ENCODE measurements around the gene ME3. TPM values are rescaled to one million over a fixed set of nuclear protein-coding genes. Genes with fewer than 3 reads are reported as not detected.
A peak's percentile ranks its signal among the peaks of the same experiment; 100 is the strongest.

ME3 gene
- total RNA-seq, 1 experiment from 2014 or later, result 0.30 TPM

GRCh38 chr11:86484795-86485166 lies 187.6 kb downstream of the ME3 start:
- H3K79me2 ChIP-seq (ENCODE audit: insufficient read depth, low read length), result no peaks in the 10 kb centered on the region
- H3K36me3 ChIP-seq (ENCODE audit: control insufficient read depth in 1 of 2, insufficient read depth in 2 of 2, low read length in 2 of 2), result no peaks in the 10 kb centered on the region
- H3K9me2 ChIP-seq (ENCODE audit: insufficient read depth), result no peaks in the 10 kb centered on the region
- ChIA-PET POLR2A (interaction anchor here (1.1 kb wide), 2 partner anchors 12 to 28 kb away, joined by 3 read pairs; no protein-coding TSS in a partner anchor), RAD21 (ENCODE audit: low non-redundant PET in 1 of 2, low total read pairs in 2 of 2, uncharacterized antibody in 2 of 2, unreplicated experiment in 2 of 2) (no interaction called here), CTCF (interaction anchor here (1.3 kb wide), 1 partner anchor 124 kb away, joined by 3 read pairs; no protein-coding TSS in a partner anchor)
- H4K20me1 ChIP-seq (ENCODE audit: insufficient read depth), result no peaks in the 10 kb centered on the region
- no peak overlapping the region for H3K27ac ChIP-seq (ENCODE audit: low read depth, low read length)
- no peaks in the 10 kb centered on the region for H3K27me3 ChIP-seq (ENCODE audit: insufficient read depth, low read length)
- peak overlapping the region; percentile 50 for H3K4me2 ChIP-seq (ENCODE audit: low read length)
- H2AFZ ChIP-seq (ENCODE audit: low read depth, low read length, poor library complexity, severe bottlenecking), result peak overlapping the region; percentile 62
- TF ChIP-seq EGR1 (IDR thresholded peaks at IDR 0.05; ENCODE audit: low read depth) (no peak), CEBPB (IDR thresholded peaks at IDR 0.05; ENCODE audit: low read depth) (no peak), ELF1 (IDR thresholded peaks at IDR 0.05; ENCODE audit: borderline replicate concordance, low read depth) (no peak)
- no peak for DNase-seq (ENCODE audit: low read depth, low spot score)
- peaks cover 8 to 15% of the 10 kb centered on the region in 2 experiments for H3K4me1 ChIP-seq (ENCODE audit: control insufficient read depth in 1 of 2, insufficient read depth in 2 of 2, low read length in 2 of 2)
- H3K9me3 ChIP-seq (ENCODE audit: control insufficient read depth in 1 of 2, insufficient read depth in 1 of 2, low read depth in 1 of 2, low read length in 2 of 2), result no peaks in the 10 kb centered on the region
- intact Hi-C loops (cut with micrococcal nuclease), result no loop called here
- no TSS peak for BruUV-seq (replicated peaks)
- H3K9ac ChIP-seq (ENCODE audit: low read length), result no peak overlapping the region
- no peak overlapping the region for H3K4me3 ChIP-seq (replicated peaks in 1 of 2; ENCODE audit: low read depth in 1 of 2, low read length in 2 of 2)
- ATAC-seq, result no peak

DNA sequence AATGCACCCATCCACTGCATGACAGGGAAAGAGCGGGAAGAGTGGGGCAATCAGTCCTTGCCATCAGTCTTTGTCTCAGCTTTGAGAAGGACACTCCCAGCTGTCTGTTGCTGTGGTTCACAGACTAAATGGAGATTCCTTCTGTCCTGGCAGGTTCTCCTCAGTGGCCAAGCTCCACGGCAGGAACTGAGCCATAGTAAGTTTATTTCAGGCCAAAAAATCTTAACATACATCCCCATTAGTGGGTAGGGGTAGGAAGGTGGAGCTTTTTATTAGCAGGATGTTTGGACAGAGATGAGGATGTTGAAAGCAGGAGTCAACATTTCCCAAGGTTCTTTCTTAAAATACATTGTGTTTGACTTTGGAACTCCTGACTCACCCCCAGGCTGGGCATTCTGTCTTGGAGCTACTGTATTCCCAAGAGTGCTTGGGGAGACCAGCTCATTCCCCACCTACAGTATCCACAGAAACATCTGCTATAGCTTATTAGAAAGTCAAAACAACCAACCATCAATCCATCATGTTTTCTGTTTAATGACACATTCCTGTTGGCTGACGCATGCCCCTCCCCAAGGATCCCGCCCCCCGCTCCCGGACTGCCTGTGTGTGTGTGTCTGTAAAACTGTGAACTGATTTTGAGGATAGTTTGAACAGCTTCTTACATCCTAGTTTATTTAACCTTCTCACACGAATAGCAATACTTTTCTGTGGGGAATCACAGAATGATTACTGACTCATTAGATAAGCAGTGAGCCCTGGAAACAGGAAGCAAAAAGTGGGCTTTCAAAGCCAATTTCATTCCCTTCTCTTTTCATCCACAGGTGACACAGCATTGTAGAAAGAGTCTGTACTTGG lies 188.2 kb downstream of the ME3 start:
- Histone ChIP-seq H3K4me1 (ENCODE audit: control insufficient read depth in 1 of 2, insufficient read depth in 2 of 2, low read length in 2 of 2) (peaks cover 8 to 15% of the 10 kb centered on the region in 2 experiments), H3K9ac (ENCODE audit: low read length) (no peak overlapping the region), H3K27me3 (ENCODE audit: insufficient read depth, low read length) (no peaks in the 10 kb centered on the region), H3K9me3 (ENCODE audit: control insufficient read depth in 1 of 2, insufficient read depth in 1 of 2, low read depth in 1 of 2, low read length in 2 of 2) (no peaks in the 10 kb centered on the region), H3K27ac (ENCODE audit: low read depth, low read length) (no peak overlapping the region), H2AFZ (ENCODE audit: low read depth, low read length, poor library complexity, severe bottlenecking) (peak overlapping the region; percentile 62), H3K9me2 (ENCODE audit: insufficient read depth) (no peaks in the 10 kb centered on the region), H3K4me2 (ENCODE audit: low read length) (peak overlapping the region; percentile 50), H4K20me1 (ENCODE audit: insufficient read depth) (no peaks in the 10 kb centered on the region), H3K4me3 (replicated peaks in 1 of 2; ENCODE audit: low read depth in 1 of 2, low read length in 2 of 2) (no peak overlapping the region), H3K36me3 (ENCODE audit: control insufficient read depth in 1 of 2, insufficient read depth in 2 of 2, low read length in 2 of 2) (no peaks in the 10 kb centered on the region), H3K79me2 (ENCODE audit: insufficient read depth, low read length) (no peaks in the 10 kb centered on the region)
- intact Hi-C loops (cut with micrococcal nuclease), result no loop called here
- BruUV-seq (replicated peaks), result no TSS peak
- RAD21 ChIA-PET (ENCODE audit: low non-redundant PET in 1 of 2, low total read pairs in 2 of 2, uncharacterized antibody in 2 of 2, unreplicated experiment in 2 of 2), result interaction anchor here in 1 of 2 experiments (0.6 kb wide), 1 partner anchor 124 kb away, joined by 3 read pairs; no protein-coding TSS in a partner anchor
- CTCF ChIA-PET, result interaction anchor here (1.2 to 1.3 kb wide), 2 partner anchors 88 to 124 kb away, joined by 3 read pairs; no protein-coding TSS in a partner anchor
- TF ChIP-seq ELF1 (IDR thresholded peaks at IDR 0.05; ENCODE audit: borderline replicate concordance, low read depth), result no peak
- 0 out of 2 replicates have a peak, but pooled peaks have one; percentile 29 for TF ChIP-seq SP1 (IDR thresholded peaks at IDR 0.05; ENCODE audit: low read depth)
- TF ChIP-seq, protein P1, sequence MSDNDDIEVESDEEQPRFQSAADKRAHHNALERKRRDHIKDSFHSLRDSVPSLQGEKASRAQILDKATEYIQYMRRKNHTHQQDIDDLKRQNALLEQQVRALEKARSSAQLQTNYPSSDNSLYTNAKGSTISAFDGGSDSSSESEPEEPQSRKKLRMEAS (IDR thresholded peaks at IDR 0.05), result peak; percentile 25; the same call in 1 of the 2 replicates
- TF ChIP-seq ZFX (IDR thresholded peaks at IDR 0.05), result no peak
- peak; percentile 56 for TF ChIP-seq JUND (IDR thresholded peaks at IDR 0.05)
- TF ChIP-seq CBX3 (IDR thresholded peaks at IDR 0.05; ENCODE audit: low read depth), result no peak
- TF ChIP-seq SRF (IDR thresholded peaks at IDR 0.05; ENCODE audit: low read depth), result 0 out of 2 replicates have a peak, but pooled peaks have one; percentile 20
- peak; percentile 58 for TF ChIP-seq FOSL1 (IDR thresholded peaks at IDR 0.05; ENCODE audit: low read depth)
- no peak for TF ChIP-seq EZH2phosphoT487 (IDR thresholded peaks at IDR 0.05; ENCODE audit: borderline replicate concordance)
- ATAC-seq, result peak; percentile 84
- peak; percentile 31 for DNase-seq (ENCODE audit: low read depth, low spot score)
- POLR2A ChIA-PET, result interaction anchor here (1.1 kb wide), 2 partner anchors 13 to 28 kb away, joined by 3 read pairs; no protein-coding TSS in a partner anchor

All from HCT116 (cell line).